Neural crest cell (in vitro differentiated cells): ENCODE measurements around the gene GPR179. TPM values are rescaled to one million over a fixed set of nuclear protein-coding genes. Genes with fewer than 3 reads are reported as not detected.

Experiments
- DNase-seq: peaks from one replicate; pipeline ENCODE4 v3.0.0; 2021; ENCODE audit warnings: low read depth, mixed read lengths, low spot score
- H3K27ac Mint-ChIP-seq: one replicate; pipeline ENCODE4 v1.8.0; 2021; ENCODE audit warnings: mild to moderate bottlenecking, mixed read lengths; ENCODE audit not compliant: unreplicated experiment
- H3K27me3 Mint-ChIP-seq: 2 replicates; pipeline ENCODE4 v1.8.0; 2021; ENCODE audit warnings: low read depth, mild to moderate bottlenecking, mixed read lengths
- H3K36me3 Mint-ChIP-seq: 2 replicates; pipeline ENCODE4 v1.8.0; 2021; ENCODE audit warnings: low read depth, mild to moderate bottlenecking, mixed read lengths
- H3K4me1 Mint-ChIP-seq: 2 replicates; pipeline ENCODE4 v1.8.0; 2021; ENCODE audit warnings: mixed read lengths
- H3K4me3 Mint-ChIP-seq: one replicate; pipeline ENCODE4 v1.8.0; 2021; ENCODE audit warnings: mild to moderate bottlenecking, mixed read lengths
- H3K9me3 Mint-ChIP-seq: 2 replicates; pipeline ENCODE4 v1.8.0; 2021; ENCODE audit warnings: mixed read lengths
- long read RNA-seq: library from polyadenylated mRNA; unstranded; transcript quantifications from one replicate; pipeline ENCODE4 v2.0.0, GENCODE V29; 2020
- total RNA-seq: library from RNA; stranded (reverse); gene quantifications from 2 replicates; pipeline ENCODE4 v1.2.1, GENCODE V29; 2021
- TF ChIP-seq, protein P1 (sequence below): fragments of 200-600 bp; sonication (generic); conservative IDR thresholded peaks from 2 replicates; pipeline ENCODE4 v1.5.0; 2021; ENCODE audit warnings: antibody characterized with exemption, mild to moderate bottlenecking

GPR179 gene, protein sequence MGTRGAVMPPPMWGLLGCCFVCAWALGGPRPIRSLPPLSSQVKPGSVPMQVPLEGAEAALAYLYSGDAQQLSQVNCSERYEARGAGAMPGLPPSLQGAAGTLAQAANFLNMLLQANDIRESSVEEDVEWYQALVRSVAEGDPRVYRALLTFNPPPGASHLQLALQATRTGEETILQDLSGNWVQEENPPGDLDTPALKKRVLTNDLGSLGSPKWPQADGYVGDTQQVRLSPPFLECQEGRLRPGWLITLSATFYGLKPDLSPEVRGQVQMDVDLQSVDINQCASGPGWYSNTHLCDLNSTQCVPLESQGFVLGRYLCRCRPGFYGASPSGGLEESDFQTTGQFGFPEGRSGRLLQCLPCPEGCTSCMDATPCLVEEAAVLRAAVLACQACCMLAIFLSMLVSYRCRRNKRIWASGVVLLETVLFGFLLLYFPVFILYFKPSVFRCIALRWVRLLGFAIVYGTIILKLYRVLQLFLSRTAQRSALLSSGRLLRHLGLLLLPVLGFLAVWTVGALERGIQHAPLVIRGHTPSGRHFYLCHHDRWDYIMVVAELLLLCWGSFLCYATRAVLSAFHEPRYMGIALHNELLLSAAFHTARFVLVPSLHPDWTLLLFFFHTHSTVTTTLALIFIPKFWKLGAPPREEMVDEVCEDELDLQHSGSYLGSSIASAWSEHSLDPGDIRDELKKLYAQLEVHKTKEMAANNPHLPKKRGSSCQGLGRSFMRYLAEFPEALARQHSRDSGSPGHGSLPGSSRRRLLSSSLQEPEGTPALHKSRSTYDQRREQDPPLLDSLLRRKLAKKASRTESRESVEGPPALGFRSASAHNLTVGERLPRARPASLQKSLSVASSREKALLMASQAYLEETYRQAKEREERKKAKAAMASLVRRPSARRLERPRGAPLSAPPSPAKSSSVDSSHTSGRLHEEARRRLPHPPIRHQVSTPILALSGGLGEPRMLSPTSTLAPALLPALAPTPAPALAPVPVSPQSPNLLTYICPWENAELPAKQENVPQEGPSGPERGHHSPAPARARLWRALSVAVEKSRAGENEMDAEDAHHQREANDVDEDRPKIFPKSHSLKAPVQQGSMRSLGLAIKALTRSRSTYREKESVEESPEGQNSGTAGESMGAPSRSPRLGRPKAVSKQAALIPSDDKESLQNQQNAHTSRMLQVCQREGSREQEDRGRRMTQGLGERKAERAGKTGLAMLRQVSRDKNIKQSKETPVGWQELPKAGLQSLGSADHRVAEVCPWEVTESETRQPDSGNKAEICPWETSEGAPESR (N-terminal part only)
- 0.07 and 0.20 TPM in 2 replicates for total RNA-seq
- long read RNA-seq: 0 reads

DNA sequence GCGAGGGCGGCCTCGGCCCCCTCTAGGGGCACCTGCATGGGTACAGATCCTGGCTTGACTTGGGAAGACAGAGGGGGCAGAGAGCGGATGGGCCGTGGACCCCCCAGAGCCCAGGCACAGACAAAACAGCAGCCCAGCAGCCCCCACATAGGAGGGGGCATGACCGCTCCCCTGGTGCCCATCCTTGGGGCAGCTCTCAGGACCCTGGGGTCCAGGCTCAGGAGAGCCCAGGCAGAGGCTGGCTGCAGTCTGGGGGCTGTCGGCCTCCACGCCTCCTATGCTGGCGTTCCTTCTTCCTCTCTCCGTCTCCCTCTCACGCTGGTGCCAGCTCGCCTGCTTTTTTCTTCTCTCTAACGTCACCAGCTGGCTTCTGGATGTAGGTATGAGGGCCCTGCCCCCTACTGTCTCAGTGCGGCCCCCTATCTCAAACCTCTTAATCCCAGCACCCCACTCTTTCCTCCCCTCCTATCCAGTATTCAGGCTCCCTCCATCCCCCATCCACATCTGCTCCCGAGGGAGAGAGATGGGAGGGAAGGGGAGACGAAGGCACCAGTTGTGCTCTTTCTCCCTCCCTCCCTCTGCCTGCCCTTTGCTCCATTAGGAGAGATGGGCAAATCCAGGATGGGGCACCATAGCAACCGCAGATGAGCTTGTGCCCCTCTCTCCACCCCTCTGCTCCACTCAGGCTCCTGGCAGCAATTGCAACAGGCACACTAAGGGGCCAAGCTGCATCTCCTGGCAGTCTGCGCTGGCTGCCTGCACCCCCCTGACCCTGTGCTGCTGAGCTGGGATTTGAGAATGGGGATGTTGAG lies at the start of gene GPR179:
GPR179 (minus strand) TSS at position 349 of the 812 bp plus-strand sequence; CDS start at position 182, 167 bp downstream.
- Mint-ChIP-seq H3K36me3 (no peaks in the 10 kb centered on the region), H3K4me1 (no peaks in the 10 kb centered on the region), H3K4me3 (no peak within 1 kb of the TSS), H3K27ac (no peak within 1 kb of the TSS), H3K27me3 (no peaks in the 10 kb centered on the region), H3K9me3 (no peaks in the 10 kb centered on the region)
- TF ChIP-seq, protein P1, sequence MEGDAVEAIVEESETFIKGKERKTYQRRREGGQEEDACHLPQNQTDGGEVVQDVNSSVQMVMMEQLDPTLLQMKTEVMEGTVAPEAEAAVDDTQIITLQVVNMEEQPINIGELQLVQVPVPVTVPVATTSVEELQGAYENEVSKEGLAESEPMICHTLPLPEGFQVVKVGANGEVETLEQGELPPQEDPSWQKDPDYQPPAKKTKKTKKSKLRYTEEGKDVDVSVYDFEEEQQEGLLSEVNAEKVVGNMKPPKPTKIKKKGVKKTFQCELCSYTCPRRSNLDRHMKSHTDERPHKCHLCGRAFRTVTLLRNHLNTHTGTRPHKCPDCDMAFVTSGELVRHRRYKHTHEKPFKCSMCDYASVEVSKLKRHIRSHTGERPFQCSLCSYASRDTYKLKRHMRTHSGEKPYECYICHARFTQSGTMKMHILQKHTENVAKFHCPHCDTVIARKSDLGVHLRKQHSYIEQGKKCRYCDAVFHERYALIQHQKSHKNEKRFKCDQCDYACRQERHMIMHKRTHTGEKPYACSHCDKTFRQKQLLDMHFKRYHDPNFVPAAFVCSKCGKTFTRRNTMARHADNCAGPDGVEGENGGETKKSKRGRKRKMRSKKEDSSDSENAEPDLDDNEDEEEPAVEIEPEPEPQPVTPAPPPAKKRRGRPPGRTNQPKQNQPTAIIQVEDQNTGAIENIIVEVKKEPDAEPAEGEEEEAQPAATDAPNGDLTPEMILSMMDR: no peak
- no peak for DNase-seq

DNA sequence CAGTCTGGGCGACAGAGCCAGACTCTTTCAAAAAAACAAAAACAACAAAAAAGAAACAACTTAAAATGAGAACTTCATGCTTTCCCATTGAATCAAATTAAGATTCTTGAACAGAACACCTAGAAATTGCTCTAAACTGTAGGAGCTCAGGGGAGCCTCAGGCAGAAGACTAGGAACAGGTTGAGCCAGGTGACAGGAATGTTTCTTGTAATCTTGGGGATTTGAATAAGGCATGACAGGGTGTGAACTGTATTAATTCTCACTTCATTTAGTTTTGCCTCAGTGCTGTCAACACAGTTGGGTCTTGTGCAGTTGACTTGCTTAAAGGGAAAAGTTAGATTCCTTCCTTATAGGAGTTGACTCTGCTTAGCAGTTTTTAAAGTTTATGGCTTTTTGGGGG lies 35.7 kb upstream of the GPR179 start:
- TF ChIP-seq, protein P1: no peak
- Mint-ChIP-seq H3K36me3 (peaks cover 7% of the 10 kb centered on the region), H3K4me3 (no peak overlapping the region), H3K27ac (no peak overlapping the region), H3K4me1 (peaks cover 8% of the 10 kb centered on the region), H3K27me3 (no peaks in the 10 kb centered on the region), H3K9me3 (no peaks in the 10 kb centered on the region)
- no peak for DNase-seq

DNA sequence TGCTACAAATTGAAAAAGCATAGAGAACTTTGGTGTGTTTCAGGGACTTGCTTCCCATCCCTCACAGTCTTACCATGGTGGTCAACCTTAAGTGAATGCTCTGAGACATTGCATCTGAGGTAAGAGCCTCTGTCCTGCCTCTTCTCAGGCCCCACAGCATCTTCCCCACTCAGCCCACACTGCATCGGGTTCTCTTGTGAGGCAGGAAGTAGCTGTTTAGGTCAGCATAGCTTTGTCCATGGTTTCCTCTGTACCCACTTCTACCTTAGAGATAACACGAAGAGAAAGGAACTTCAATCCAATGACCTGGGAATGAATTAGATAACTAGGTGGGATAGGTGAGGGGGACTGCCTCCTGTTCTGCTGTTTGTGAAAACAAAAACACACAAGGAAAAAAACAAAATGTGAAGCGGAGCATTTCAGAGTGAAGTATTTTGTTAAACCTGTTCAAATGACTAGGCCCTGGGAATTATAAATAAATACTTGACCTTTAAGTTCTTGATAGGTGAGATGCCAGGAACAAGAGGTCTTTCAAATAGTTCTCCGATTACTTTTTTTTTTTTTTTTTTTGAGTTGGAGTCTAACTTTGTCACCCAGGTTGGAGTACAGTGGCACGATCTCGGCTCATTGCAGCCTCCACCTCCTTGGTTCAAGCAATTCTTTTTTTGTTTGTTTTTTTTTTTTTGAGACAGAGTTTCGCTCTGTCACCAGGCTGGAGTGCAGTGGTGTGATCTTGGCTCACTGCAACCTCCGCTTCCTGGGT lies 25.5 kb upstream of the GPR179 start:
- no peak overlapping the region for H3K4me3 Mint-ChIP-seq
- H3K4me1 Mint-ChIP-seq: no peaks in the 10 kb centered on the region
- no peaks in the 10 kb centered on the region for H3K27me3 Mint-ChIP-seq
- no peak for DNase-seq
- TF ChIP-seq, protein P1: no peak
- H3K9me3 Mint-ChIP-seq: no peaks in the 10 kb centered on the region
- peaks cover 15% of the 10 kb centered on the region for H3K36me3 Mint-ChIP-seq
- H3K27ac Mint-ChIP-seq: no peak overlapping the region

DNA sequence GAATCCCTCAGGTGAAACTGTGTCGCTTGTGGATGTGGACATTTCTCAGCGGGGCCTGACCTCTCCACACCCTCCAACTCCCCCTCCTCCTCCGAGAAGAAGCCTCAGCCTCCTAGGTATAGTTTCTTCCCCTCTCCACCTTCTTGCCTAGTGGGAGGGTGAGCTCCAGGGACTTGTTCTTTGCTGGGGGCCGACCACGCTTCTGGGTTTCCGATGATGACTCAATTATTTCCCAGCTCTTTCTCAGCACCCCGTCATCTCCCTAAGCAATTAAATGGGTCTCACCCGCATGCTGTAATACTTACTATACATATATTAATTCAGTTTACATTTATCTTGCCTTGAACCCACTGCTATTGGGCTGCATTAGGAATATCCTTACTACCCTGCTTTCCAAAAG lies 21.0 kb upstream of the GPR179 start:
- no peaks in the 10 kb centered on the region for H3K27me3 Mint-ChIP-seq
- peaks cover 4% of the 10 kb centered on the region for H3K4me1 Mint-ChIP-seq
- peak overlapping the region; percentile 36 for H3K27ac Mint-ChIP-seq
- TF ChIP-seq, protein P1: no peak
- H3K36me3 Mint-ChIP-seq: peaks cover 5% of the 10 kb centered on the region
- no peaks in the 10 kb centered on the region for H3K9me3 Mint-ChIP-seq
- DNase-seq: no peak
- H3K4me3 Mint-ChIP-seq: no peak overlapping the region
